Hepatocyte (in vitro differentiated cells): ENCODE data around the gene BMAL2. TPM values are rescaled to one million over a fixed set of nuclear protein-coding genes. Genes with fewer than 3 reads are reported as not detected.

Experiments used
- DNase-seq: peaks from one replicate; pipeline ENCODE4 v3.0.0-alpha.2; 2016; ENCODE audit warnings: low spot score
- H2AFZ ChIP-seq: fragments of 200-600 bp; sonication (generic); 2 replicates; pipeline ENCODE4 v1.6.0; 2016; ENCODE audit warnings: antibody characterized with exemption, mild to moderate bottlenecking
- H3K27ac ChIP-seq: fragments of 200-600 bp; sonication (generic); 2 replicates; pipeline ENCODE4 v1.5.1; 2016; ENCODE audit warnings: mild to moderate bottlenecking
- H3K27me3 ChIP-seq: fragments of 200-600 bp; sonication (generic); 2 replicates; pipeline ENCODE4 v1.6.1; 2016
- H3K36me3 ChIP-seq: fragments of 200-600 bp; sonication (generic); replicated peaks from 2 replicates; pipeline ENCODE4 v1.5.1; 2016; ENCODE audit warnings: low read depth; ENCODE audit not compliant: insufficient read depth
- H3K4me1 ChIP-seq: fragments of 200-600 bp; sonication (generic); 2 replicates; pipeline ENCODE4 v1.5.1; 2016; ENCODE audit warnings: mild to moderate bottlenecking, moderate library complexity; ENCODE audit not compliant: insufficient read depth
- H3K4me2 ChIP-seq: fragments of 200-600 bp; sonication (generic); 2 replicates; pipeline ENCODE4 v1.6.0; 2016
- H3K4me3 ChIP-seq: fragments of 200-600 bp; sonication (generic); 2 replicates; pipeline ENCODE4 v1.5.1; 2016; ENCODE audit warnings: mild to moderate bottlenecking
- H3K79me2 ChIP-seq: fragments of 200-600 bp; sonication (generic); 2 replicates; pipeline ENCODE4 v1.6.0; 2017; ENCODE audit warnings: mild to moderate bottlenecking
- H3K9me2 ChIP-seq: fragments of 200-600 bp; sonication (generic); replicated peaks from 2 replicates; pipeline ENCODE4 v1.6.0; 2017; ENCODE audit warnings: mild to moderate bottlenecking; ENCODE audit not compliant: insufficient read depth
- H3K9me3 ChIP-seq: fragments of 200-600 bp; sonication (generic); 2 replicates; pipeline ENCODE4 v1.5.1; 2016; ENCODE audit warnings: low read depth, mild to moderate bottlenecking
- H4K20me1 ChIP-seq: fragments of 200-600 bp; sonication (generic); 2 replicates; pipeline ENCODE4 v1.6.0; 2016; ENCODE audit warnings: mild to moderate bottlenecking; ENCODE audit not compliant: insufficient read depth, poor library complexity, severe bottlenecking
- EZH2 ChIP-seq: fragments of 200-600 bp; sonication (generic); IDR thresholded peaks from 2 replicates; pipeline ENCODE4 v1.6.1; 2016; ENCODE audit warnings: antibody characterized with exemption, mild to moderate bottlenecking, borderline replicate concordance
- EZH2phosphoT487 ChIP-seq: fragments of 200-600 bp; sonication (generic); IDR thresholded peaks from one replicate; pipeline ENCODE4 v1.6.1; 2018; ENCODE audit warnings: antibody characterized with exemption, mild to moderate bottlenecking, low read depth, moderate library complexity; ENCODE audit not compliant: unreplicated experiment, severe bottlenecking
- WGBS: methylation state at CpG from one replicate; pipeline ENCODE4 v1.1.6; 2016; ENCODE audit warnings: low lambda C conversion rate; ENCODE audit errors: missing lambda C conversion rate; 5-methylcytosine and 5-hydroxymethylcytosine counted together
- polyA plus RNA-seq: library from polyadenylated mRNA; unstranded; fragments of >200 nt; fragmentation: Nextera tagmentation; extraction: Ambion mirVana; gene quantifications from 2 replicates; pipeline ENCODE4 v1.2.1, GENCODE V29; 2016
- total RNA-seq: library from RNA; depleted of rRNA; stranded (reverse); fragments of >200 nt; gene quantifications from 2 replicates; pipeline ENCODE4 v1.2.3, GENCODE V29; 2014
- TF ChIP-seq, protein P1 (sequence below): fragments of 200-600 bp; sonication (generic); IDR thresholded peaks from 2 replicates; pipeline ENCODE4 v1.5.1; 2016; ENCODE audit warnings: antibody characterized with exemption, mild to moderate bottlenecking; ENCODE audit not compliant: poor library complexity

BMAL2 gene
- total and polyA plus RNA-seq, 2 experiments from 2014 or later = 1.1 to 5.2 TPM

GRCh38 chr12:27332407-27332713 is 276 bp upstream of the BMAL2 start:
- no peaks in the 10 kb centered on the region for H3K79me2 ChIP-seq
- TF ChIP-seq EZH2 = no peak
- TF ChIP-seq EZH2phosphoT487 = no peak
- TF ChIP-seq, protein P1, sequence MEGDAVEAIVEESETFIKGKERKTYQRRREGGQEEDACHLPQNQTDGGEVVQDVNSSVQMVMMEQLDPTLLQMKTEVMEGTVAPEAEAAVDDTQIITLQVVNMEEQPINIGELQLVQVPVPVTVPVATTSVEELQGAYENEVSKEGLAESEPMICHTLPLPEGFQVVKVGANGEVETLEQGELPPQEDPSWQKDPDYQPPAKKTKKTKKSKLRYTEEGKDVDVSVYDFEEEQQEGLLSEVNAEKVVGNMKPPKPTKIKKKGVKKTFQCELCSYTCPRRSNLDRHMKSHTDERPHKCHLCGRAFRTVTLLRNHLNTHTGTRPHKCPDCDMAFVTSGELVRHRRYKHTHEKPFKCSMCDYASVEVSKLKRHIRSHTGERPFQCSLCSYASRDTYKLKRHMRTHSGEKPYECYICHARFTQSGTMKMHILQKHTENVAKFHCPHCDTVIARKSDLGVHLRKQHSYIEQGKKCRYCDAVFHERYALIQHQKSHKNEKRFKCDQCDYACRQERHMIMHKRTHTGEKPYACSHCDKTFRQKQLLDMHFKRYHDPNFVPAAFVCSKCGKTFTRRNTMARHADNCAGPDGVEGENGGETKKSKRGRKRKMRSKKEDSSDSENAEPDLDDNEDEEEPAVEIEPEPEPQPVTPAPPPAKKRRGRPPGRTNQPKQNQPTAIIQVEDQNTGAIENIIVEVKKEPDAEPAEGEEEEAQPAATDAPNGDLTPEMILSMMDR = no peak
- H3K36me3 ChIP-seq = no peaks in the 10 kb centered on the region
- H3K9me3 ChIP-seq = no peaks in the 10 kb centered on the region
- H3K4me1 ChIP-seq = peaks cover 17% of the 10 kb centered on the region
- H3K4me2 ChIP-seq = peak overlapping the region; percentile 94
- H2AFZ ChIP-seq = peak overlapping the region; percentile 71
- peak overlapping the region; percentile 62 for H3K4me3 ChIP-seq
- H3K27me3 ChIP-seq = peaks cover 8% of the 10 kb centered on the region
- no peak for DNase-seq
- H4K20me1 ChIP-seq = no peaks in the 10 kb centered on the region
- H3K9me2 ChIP-seq = no peaks in the 10 kb centered on the region
- WGBS = 6% methylated on average over 10 of the region's 10 CpGs
- no peak overlapping the region for H3K27ac ChIP-seq

DNA sequence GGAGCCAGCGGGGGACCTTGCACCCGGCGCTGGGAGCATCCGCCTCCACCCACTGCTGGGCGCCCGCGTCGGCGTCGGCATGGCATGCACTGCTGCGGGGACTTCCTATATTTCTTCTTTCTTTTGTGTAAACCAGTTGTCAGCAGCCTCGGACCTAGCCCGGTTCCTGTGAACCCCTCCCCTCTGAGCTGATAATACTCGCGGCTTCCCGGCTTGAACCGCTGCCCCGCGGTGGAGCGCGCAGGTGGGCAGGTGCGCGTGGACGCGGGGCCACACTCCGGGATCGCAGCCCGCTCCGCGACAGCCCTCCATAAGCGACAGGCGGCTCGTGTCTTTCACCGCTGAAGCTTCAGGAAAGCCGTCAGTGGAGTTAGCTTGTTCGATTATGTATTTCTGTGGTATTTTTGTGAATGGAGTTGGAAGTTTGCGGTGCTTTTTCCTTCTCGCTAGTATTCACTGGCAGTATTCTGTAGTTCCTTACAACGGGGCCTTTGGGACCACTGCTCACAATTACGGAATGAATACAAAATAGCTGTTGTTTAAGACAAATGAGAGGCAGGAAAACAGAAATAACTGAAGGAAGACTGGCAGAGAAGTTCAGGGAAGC is 870 bp downstream of the BMAL2 start:
- peak; percentile 72 for TF ChIP-seq EZH2
- TF ChIP-seq, protein P1 = no peak
- DNase-seq = peak; percentile 58
- Histone ChIP-seq H3K4me1 (peaks cover 19% of the 10 kb centered on the region), H4K20me1 (no peaks in the 10 kb centered on the region), H3K9me2 (no peaks in the 10 kb centered on the region), H3K27me3 (peaks cover 8% of the 10 kb centered on the region), H2AFZ (peak overlapping the region; percentile 71), H3K36me3 (no peaks in the 10 kb centered on the region), H3K4me2 (peak overlapping the region; percentile 94), H3K79me2 (no peaks in the 10 kb centered on the region), H3K27ac (peak overlapping the region; percentile 50), H3K4me3 (peak overlapping the region; percentile 62), H3K9me3 (no peaks in the 10 kb centered on the region)
- 2% methylated on average over 33 of the region's 40 CpGs for WGBS

- no peak for DNase-seq
- Histone ChIP-seq H3K4me1 (peaks cover 19% of the 10 kb centered on the region), H2AFZ (peak overlapping the region; percentile 71), H3K27ac (peak overlapping the region; percentile 50), H3K27me3 (peaks cover 8% of the 10 kb centered on the region), H3K79me2 (no peaks in the 10 kb centered on the region), H3K4me3 (no peak overlapping the region), H3K9me3 (no peaks in the 10 kb centered on the region), H3K4me2 (peak overlapping the region; percentile 94), H3K36me3 (no peaks in the 10 kb centered on the region), H3K9me2 (no peaks in the 10 kb centered on the region), H4K20me1 (no peaks in the 10 kb centered on the region)
- TF ChIP-seq, protein P1 = no peak
- TF ChIP-seq EZH2 = no peak
- no peak for TF ChIP-seq EZH2phosphoT487
- WGBS = 32% methylated on average over 7 of the region's 7 CpGs
These were observed 1.5 kb downstream of the BMAL2 start for GRCh38 chr12:27334042-27334720.
